ENCODE data around the gene TMEM47. TPM values are rescaled to one million over a fixed set of nuclear protein-coding genes. Genes with fewer than 3 reads are reported as not detected.

The TMEM47 gene
- 115 and 148 TPM in 2 replicates for total RNA-seq

DNA sequence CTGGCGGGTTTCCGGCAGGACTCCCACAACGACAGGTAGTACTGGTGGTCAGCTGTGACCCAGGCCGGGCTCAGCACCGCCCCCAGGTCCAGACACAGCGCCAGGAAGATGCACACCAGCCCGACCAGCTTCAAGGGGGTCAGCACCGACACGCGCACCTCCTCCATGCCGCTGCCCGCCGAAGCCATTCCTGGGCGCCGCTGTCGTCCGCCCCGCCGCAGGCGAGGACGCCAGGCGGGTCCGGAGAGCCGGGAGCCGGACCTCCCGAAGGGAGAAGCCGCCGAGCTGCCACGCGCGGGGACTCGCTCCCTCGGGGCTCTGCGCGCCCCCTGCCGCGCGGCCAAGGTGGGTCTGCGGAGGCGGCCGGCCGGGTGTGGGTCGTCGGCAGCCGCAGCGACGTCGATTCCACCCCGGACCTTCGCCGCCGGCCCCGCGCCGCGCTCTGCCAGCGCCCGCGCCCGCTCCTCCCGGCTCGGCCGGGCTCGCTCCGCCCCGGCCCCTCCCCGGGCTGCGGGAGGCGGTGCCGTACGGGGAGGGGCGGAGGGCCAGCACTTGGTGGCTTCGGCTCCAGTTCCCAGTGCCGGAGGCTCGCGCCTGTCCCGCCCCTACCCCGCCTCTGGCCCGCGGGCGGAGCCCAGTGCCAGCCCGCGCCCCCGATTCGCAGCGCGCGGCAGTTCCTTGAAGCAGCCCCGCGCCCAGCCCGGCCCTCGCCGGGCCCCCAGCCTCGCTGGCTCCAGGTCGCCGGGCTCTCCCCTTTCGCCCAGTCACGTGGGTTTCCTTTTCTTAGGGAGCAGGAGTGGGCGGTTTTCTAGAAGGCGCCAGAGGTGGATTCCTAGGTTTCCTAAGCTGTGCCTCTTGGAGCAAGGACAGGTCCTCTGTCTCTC is at the start of gene TMEM47:
TMEM47 (minus strand) TSS at position 444 of the 884 bp plus-strand sequence; CDS start at position 188, 256 bp downstream.

